GM18526 (cell line): ENCODE results near the gene CDK6.

Experiments used
- POLR2A ChIP-seq: IDR thresholded peaks from 3 replicates; pipeline ENCODE4 v1.6.1; 2011; ENCODE audit not compliant: insufficient read length; ENCODE audit errors: extremely low read depth

CDK6 gene

GRCh38 chr7:92603089-92603445, 233.3 kb downstream of the CDK6 start:
- TF ChIP-seq POLR2A = no peak

GRCh38 chr7:92602352-92603088, 233.9 kb downstream of the CDK6 start:
- no peak for TF ChIP-seq POLR2A

GRCh38 chr7:92598310-92598981, 237.9 kb downstream of the CDK6 start:
- TF ChIP-seq POLR2A = no peak

- no peak for TF ChIP-seq POLR2A
Observed at GRCh38 chr7:92595281-92595680, 241.1 kb downstream of the CDK6 start.

- no peak for TF ChIP-seq POLR2A
Observed at GRCh38 chr7:92594746-92595145, 241.6 kb downstream of the CDK6 start.

GRCh38 chr7:92590711-92591310, 245.6 kb downstream of the CDK6 start:
- TF ChIP-seq POLR2A = no peak

- no peak for TF ChIP-seq POLR2A
Observed at GRCh38 chr7:92589056-92589455, 247.3 kb downstream of the CDK6 start.

- no peak for TF ChIP-seq POLR2A
Observed at GRCh38 chr7:92588561-92588960, 247.8 kb downstream of the CDK6 start.

- no peak for TF ChIP-seq POLR2A
Observed at GRCh38 chr7:92586841-92587240, 249.5 kb downstream of the CDK6 start.

GRCh38 chr7:92586403-92586802, 250.0 kb downstream of the CDK6 start:
- no peak for TF ChIP-seq POLR2A

- TF ChIP-seq POLR2A = no peak
Observed at GRCh38 chr7:92584953-92585352, 251.4 kb downstream of the CDK6 start.

GRCh38 chr7:92582948-92583347, 253.4 kb downstream of the CDK6 start:
- TF ChIP-seq POLR2A = no peak

- TF ChIP-seq POLR2A = no peak
Observed at GRCh38 chr7:92576296-92576695, 260.1 kb downstream of the CDK6 start.

GRCh38 chr7:92569137-92569536, 267.2 kb downstream of the CDK6 start:
- no peak for TF ChIP-seq POLR2A

GRCh38 chr7:92567460-92567859, 268.9 kb downstream of the CDK6 start:
- no peak for TF ChIP-seq POLR2A

GRCh38 chr7:92563345-92563744, 273.0 kb downstream of the CDK6 start:
- TF ChIP-seq POLR2A = no peak
